Vagina (tissue), 2 donors: ENCODE measurements around the gene AP4E1. TPM values are rescaled to one million over a fixed set of nuclear protein-coding genes. Genes with fewer than 3 reads are reported as not detected.
A peak's percentile ranks its signal among the peaks of the same experiment; 100 is the strongest.

Experiments used
- DNase-seq, 2 donors: peaks; one replicate each; pipeline ENCODE4 v3.0.0-alpha.2; 2017; ENCODE audit errors: extremely low spot score in 2 of 2
- H3K27ac ChIP-seq: fragments of 200-600 bp; sonication (generic); one replicate; pipeline ENCODE4 v1.5.1; 2019
- H3K27me3 ChIP-seq: fragments of 200-600 bp; sonication (generic); one replicate; pipeline ENCODE4 v1.5.1; 2019
- H3K36me3 ChIP-seq, 2 donors: fragments of 200-600 bp; sonication (generic); one replicate each; pipeline ENCODE4 v1.5.1; 2017 to 2019
- H3K4me1 ChIP-seq: fragments of 200-600 bp; sonication (generic); one replicate; pipeline ENCODE4 v1.5.1; 2019
- H3K4me3 ChIP-seq, 2 donors: fragments of 200-600 bp; sonication (generic); 1 replicate in 1 of 2; 2 replicates in 1 of 2; pipeline ENCODE4 v1.5.1; 2016 to 2019
- H3K9me3 ChIP-seq: fragments of 200-600 bp; sonication (generic); one replicate; pipeline ENCODE4 v1.5.1; 2019
- CTCF ChIP-seq, 3 experiments: fragments of 450-650 bp in 2 of 3; fragments of 200-600 bp in 1 of 3; sonication (generic) in 1 of 3; IDR thresholded peaks; one replicate each; pipeline ENCODE4 v1.5.1; 2017 to 2019; ENCODE audit warnings: antibody characterized with exemption in 3 of 3, mild to moderate bottlenecking in 2 of 3, moderate library complexity in 2 of 3
- POLR2A ChIP-seq, 2 donors: fragments of 450-650 bp; IDR thresholded peaks; one replicate each; pipeline ENCODE4 v1.6.1; 2017; ENCODE audit warnings: antibody characterized with exemption in 2 of 2, mild to moderate bottlenecking in 2 of 2, moderate library complexity in 2 of 2
- POLR2AphosphoS5 ChIP-seq, 2 donors: sonication (generic); formaldehyde crosslinking; IDR thresholded peaks; one replicate each; pipeline ENCODE4 v1.9.0; 2017; ENCODE audit warnings: antibody characterized with exemption in 2 of 2, mild to moderate bottlenecking in 2 of 2, low read depth in 1 of 2; ENCODE audit not compliant: insufficient read depth in 1 of 2
- intact Hi-C: fragments of 100-400 bp; cut with DNase I; formaldehyde crosslinking; loops from one replicate; pipeline ENCODE4 v1.15.1; 2023
- total RNA-seq: library from RNA; depleted of rRNA; stranded (reverse); fragments of >200 nt; gene quantifications from one replicate; pipeline ENCODE4 v1.2.3, GENCODE V29; 2016

Gene AP4E1
- total RNA-seq, 1 donor from 2014 or later: 7.4 TPM

DNA sequence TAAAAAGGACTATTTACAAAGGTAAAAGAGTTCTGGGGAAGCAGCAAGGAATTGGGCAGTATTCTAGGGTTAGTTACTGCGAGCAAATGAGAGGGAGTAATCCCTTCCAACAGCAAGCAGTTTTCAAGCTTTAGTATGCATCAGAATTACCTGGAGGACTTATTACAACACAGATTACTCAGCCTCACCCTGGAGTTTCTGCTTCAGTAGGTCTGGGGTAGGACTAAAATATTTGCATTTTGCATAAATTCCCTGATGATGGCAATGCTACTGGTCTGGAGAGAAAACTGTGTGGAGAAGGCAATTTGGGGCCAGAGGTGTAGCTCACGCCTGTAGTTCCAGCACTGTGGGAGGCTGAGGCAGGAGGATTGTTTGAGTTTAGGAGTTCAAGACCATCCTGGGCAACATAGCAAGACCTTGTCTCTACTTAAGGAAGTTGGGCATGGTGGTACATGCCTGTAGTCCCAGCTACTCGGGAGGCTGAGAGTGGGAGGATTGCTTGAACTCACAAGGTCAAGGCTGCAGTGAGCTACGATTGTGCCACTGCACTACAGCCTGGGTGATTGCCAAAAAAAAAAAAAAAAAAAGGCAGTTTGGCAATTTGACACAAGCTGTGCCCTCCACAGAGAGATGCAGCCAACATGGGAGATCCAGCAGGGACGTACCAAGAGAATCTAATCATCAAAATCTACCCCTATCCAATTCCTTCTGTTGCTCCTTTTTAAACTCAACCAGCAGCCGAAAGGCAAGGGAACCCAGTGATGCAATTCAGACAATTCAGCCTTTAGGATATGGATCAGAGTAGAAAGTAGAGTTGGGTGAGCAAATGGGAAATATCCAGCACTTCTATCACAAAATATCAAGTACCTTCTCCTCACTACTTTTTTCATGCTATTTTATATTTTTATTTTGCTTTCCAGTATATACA lies 27.1 kb upstream of the AP4E1 start:
- H3K27ac ChIP-seq: no peak overlapping the region
- DNase-seq: no peak
- intact Hi-C loops: no loop called here

GRCh38 chr15:50883903-50884302 lies 24.6 kb upstream of the AP4E1 start:
- TF ChIP-seq POLR2AphosphoS5 (IDR thresholded peaks at IDR 0.05; ENCODE audit: insufficient read depth in 1 of 2, low read depth in 1 of 2) (no peak), POLR2A (IDR thresholded peaks at IDR 0.05) (no peak)
- Histone ChIP-seq H3K4me1 (peaks cover 19% of the 10 kb centered on the region), H3K27ac (no peak overlapping the region), H3K36me3 (no peaks in the 10 kb centered on the region), H3K4me3 (no peak overlapping the region), H3K27me3 (no peaks in the 10 kb centered on the region), H3K9me3 (no peaks in the 10 kb centered on the region)
- intact Hi-C loops: no loop called here
- no peak for DNase-seq

More for the DNA sequence above, 27.1 kb upstream of the AP4E1 start:
- Histone ChIP-seq H3K4me3 (no peak overlapping the region), H3K27me3 (no peaks in the 10 kb centered on the region), H3K9me3 (no peaks in the 10 kb centered on the region), H3K36me3 (no peaks in the 10 kb centered on the region), H3K4me1 (peaks cover 24% of the 10 kb centered on the region)
- TF ChIP-seq POLR2A (IDR thresholded peaks at IDR 0.05): no peak
- TF ChIP-seq POLR2AphosphoS5 (IDR thresholded peaks at IDR 0.05; ENCODE audit: insufficient read depth in 1 of 2, low read depth in 1 of 2): no peak
- no peak for TF ChIP-seq CTCF (IDR thresholded peaks at IDR 0.05)

DNA sequence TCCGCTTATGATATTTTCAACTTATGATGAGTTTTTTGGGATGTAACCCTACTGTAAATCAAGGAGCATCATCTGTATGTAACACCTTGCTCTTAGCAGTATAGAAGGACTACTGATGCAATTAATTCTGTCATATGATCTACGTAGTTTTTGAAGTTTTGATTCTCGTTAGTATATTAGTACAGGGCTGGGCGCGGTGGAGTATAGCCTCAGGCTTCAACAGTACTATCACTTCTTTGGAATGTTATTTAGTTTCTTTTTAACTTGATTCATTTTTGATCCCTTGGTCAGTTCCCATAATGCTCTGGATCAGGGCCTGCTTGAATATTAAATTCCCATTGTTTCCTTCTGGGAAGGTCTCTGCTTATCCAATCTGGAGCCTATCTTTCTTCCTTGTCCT lies 23.9 kb upstream of the AP4E1 start:
- intact Hi-C loops: no loop called here

GRCh38 chr15:50886139-50886467 lies 22.4 kb upstream of the AP4E1 start:
- Histone ChIP-seq H3K36me3 (no peaks in the 10 kb centered on the region), H3K27me3 (no peaks in the 10 kb centered on the region), H3K27ac (peak overlapping the region; percentile 73), H3K9me3 (no peaks in the 10 kb centered on the region), H3K4me3 (no peak overlapping the region), H3K4me1 (peaks cover 19% of the 10 kb centered on the region)
- TF ChIP-seq CTCF (IDR thresholded peaks at IDR 0.05) (no peak), POLR2AphosphoS5 (IDR thresholded peaks at IDR 0.05; ENCODE audit: insufficient read depth in 1 of 2, low read depth in 1 of 2) (no peak), POLR2A (IDR thresholded peaks at IDR 0.05) (no peak)
- intact Hi-C loops: no loop called here
- no peak for DNase-seq

More for the DNA sequence above, 23.9 kb upstream of the AP4E1 start:
- no peaks in the 10 kb centered on the region for H3K36me3 ChIP-seq
- no peaks in the 10 kb centered on the region for H3K27me3 ChIP-seq
- H3K4me1 ChIP-seq: peaks cover 19% of the 10 kb centered on the region
- no peak for TF ChIP-seq CTCF (IDR thresholded peaks at IDR 0.05)
- TF ChIP-seq POLR2A (IDR thresholded peaks at IDR 0.05): no peak
- TF ChIP-seq POLR2AphosphoS5 (IDR thresholded peaks at IDR 0.05; ENCODE audit: insufficient read depth in 1 of 2, low read depth in 1 of 2): no peak
- peak overlapping the region; percentile 73 for H3K27ac ChIP-seq
- H3K9me3 ChIP-seq: no peaks in the 10 kb centered on the region
- no peak overlapping the region for H3K4me3 ChIP-seq
- DNase-seq: no peak

GRCh38 chr15:50886611-50887345 lies 21.7 kb upstream of the AP4E1 start:
- no peak overlapping the region for H3K27ac ChIP-seq
- TF ChIP-seq POLR2A (IDR thresholded peaks at IDR 0.05) (no peak), POLR2AphosphoS5 (IDR thresholded peaks at IDR 0.05; ENCODE audit: insufficient read depth in 1 of 2, low read depth in 1 of 2) (no peak), CTCF (IDR thresholded peaks at IDR 0.05) (no peak)
- no peak overlapping the region for H3K4me3 ChIP-seq
- H3K4me1 ChIP-seq: peaks cover 19% of the 10 kb centered on the region
- H3K9me3 ChIP-seq: no peaks in the 10 kb centered on the region
- DNase-seq: no peak
- intact Hi-C loops: no loop called here
- no peaks in the 10 kb centered on the region for H3K36me3 ChIP-seq
- no peaks in the 10 kb centered on the region for H3K27me3 ChIP-seq
